ENCODE results near the gene SLC9A3. TPM values are rescaled to one million over a fixed set of nuclear protein-coding genes. Genes with fewer than 3 reads are reported as not detected.

Gene SLC9A3
- total and polyA plus RNA-seq, 2 experiments from 2014 or later = 1.2 to 1.7 TPM

- H2AFZ ChIP-seq = no peak overlapping the region
- no peak overlapping the region for H3K4me3 ChIP-seq
- in situ Hi-C loops (cut with MboI) = no loop called here
- H3K27me3 ChIP-seq (replicated peaks; ENCODE audit: insufficient read depth) = peaks cover 33% of the 10 kb centered on the region
- H3K4me2 ChIP-seq (ENCODE audit: unreplicated experiment) = no peak overlapping the region
- TF ChIP-seq EZH2phosphoT487 (IDR thresholded peaks at IDR 0.05; ENCODE audit: insufficient read depth, low read depth) (no peak), EZH2 (IDR thresholded peaks at IDR 0.05; ENCODE audit: insufficient read depth, poor library complexity, severe bottlenecking) (no peak)
- H3K27ac ChIP-seq = no peak overlapping the region
- no peaks in the 10 kb centered on the region for H4K20me1 ChIP-seq (ENCODE audit: insufficient read depth)
- H3F3A ChIP-seq (ENCODE audit: insufficient read depth) = no peaks in the 10 kb centered on the region
- H3K9me3 ChIP-seq (ENCODE audit: low read depth) = no peaks in the 10 kb centered on the region
- no peaks in the 10 kb centered on the region for H3K9me2 ChIP-seq (ENCODE audit: insufficient read depth)
- no peak for DNase-seq
- H3K4me1 ChIP-seq (ENCODE audit: insufficient read depth) = no peaks in the 10 kb centered on the region
- no peak overlapping the region for H3K9ac ChIP-seq
- WGBS, 2 experiments (ENCODE audit: low coverage in 1 of 2, low lambda C conversion rate in 2 of 2, missing lambda C conversion rate in 2 of 2) = 47 to 50% methylated on average over 34 to 36 of the region's 36 CpGs
- no peaks in the 10 kb centered on the region for H3K79me2 ChIP-seq (ENCODE audit: insufficient read depth)
- no peaks in the 10 kb centered on the region for H3K36me3 ChIP-seq (ENCODE audit: low read depth)
Observed at GRCh38 chr5:533955-534742, 9.9 kb upstream of the SLC9A3 start.

DNA sequence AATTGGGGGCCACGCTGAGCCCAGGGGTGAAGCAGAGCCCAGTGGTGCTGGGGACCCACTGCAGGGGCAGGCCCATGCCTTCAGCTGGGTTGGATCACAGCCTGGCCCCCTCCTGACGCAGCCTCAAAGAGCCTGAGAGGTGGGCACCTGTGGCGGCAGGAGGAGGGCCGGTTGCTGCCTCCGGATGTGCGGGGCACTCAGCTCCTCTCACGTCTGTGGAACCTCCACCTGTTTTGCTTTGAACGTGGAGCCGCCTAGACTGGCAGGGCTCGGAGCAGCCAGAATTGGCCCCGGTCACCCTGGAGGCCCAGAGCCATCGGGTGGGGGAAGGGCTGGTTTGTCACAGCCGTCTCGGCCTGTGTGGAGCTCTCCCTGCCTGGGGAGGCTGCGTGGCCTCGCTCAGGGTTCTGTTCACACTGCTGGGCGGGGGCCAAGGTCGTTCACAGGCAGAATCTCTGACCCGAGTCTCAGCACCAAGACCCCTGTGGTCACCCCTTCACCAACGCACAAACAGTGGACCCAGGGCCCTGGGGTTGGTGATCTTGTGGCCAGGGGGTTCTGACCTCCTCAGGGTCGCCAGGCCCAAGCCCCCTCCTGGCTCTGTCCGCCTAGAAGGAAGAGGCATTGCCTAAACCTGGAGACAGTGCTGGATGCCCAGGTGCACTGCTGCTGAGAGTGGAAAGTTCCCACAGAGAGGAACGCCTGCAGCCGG is 9.2 kb upstream of the SLC9A3 start:
- Histone ChIP-seq H3K36me3 (ENCODE audit: low read depth) (no peaks in the 10 kb centered on the region), H3K9me2 (ENCODE audit: insufficient read depth) (no peaks in the 10 kb centered on the region), H3K27ac (no peak overlapping the region), H3K4me1 (ENCODE audit: insufficient read depth) (no peaks in the 10 kb centered on the region), H4K20me1 (ENCODE audit: insufficient read depth) (no peaks in the 10 kb centered on the region), H3K9ac (no peak overlapping the region), H2AFZ (no peak overlapping the region), H3K4me3 (no peak overlapping the region), H3K4me2 (ENCODE audit: unreplicated experiment) (no peak overlapping the region), H3K9me3 (ENCODE audit: low read depth) (no peaks in the 10 kb centered on the region), H3F3A (ENCODE audit: insufficient read depth) (no peaks in the 10 kb centered on the region), H3K27me3 (replicated peaks; ENCODE audit: insufficient read depth) (peaks cover 31% of the 10 kb centered on the region), H3K79me2 (ENCODE audit: insufficient read depth) (no peaks in the 10 kb centered on the region)
- WGBS, 2 experiments (ENCODE audit: low coverage in 1 of 2, low lambda C conversion rate in 2 of 2, missing lambda C conversion rate in 2 of 2) = 53 to 60% methylated on average over 24 of the region's 24 CpGs
- no peak for TF ChIP-seq EZH2phosphoT487 (IDR thresholded peaks at IDR 0.05; ENCODE audit: insufficient read depth, low read depth)
- no peak for TF ChIP-seq EZH2 (IDR thresholded peaks at IDR 0.05; ENCODE audit: insufficient read depth, poor library complexity, severe bottlenecking)
- DNase-seq = no peak
- in situ Hi-C loops (cut with MboI) = no loop called here

DNA sequence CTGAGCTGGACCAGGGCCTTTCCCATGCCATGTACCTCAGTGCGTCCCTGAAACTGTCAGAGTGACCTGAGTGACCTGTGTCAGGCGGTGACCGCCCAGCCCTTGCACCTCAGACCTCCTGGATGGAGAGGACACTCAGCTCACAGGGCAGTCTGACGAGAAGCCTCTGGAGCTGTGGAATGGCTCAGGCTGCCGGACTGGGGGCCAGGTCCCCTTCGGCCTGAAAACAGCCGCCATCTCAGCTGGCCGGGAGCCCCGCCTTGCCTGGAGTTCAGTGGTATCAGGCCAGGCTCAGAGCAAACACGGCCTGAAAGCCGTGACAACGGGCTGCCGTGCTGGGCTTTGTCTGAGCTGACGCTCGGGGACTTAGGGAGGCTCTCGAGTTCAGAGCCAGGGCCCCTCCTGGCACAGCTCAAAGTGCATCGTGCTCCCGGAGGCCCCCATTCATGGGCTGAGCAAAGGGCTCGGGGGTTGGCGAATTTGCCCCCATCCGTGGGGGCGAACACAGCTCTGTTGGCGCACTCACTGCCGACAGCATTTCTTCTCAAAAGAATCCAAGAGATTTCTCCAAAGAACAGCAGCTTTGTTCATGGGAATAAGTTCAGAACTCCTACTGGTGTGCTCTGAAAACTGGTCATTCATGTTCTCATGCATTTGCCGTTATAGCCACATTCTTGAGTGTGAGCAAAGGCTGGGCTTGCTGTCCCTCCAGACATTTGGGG is 8.4 kb upstream of the SLC9A3 start:
- Histone ChIP-seq H3K79me2 (ENCODE audit: insufficient read depth) (no peaks in the 10 kb centered on the region), H3F3A (ENCODE audit: insufficient read depth) (no peaks in the 10 kb centered on the region), H4K20me1 (ENCODE audit: insufficient read depth) (no peaks in the 10 kb centered on the region), H3K27me3 (replicated peaks; ENCODE audit: insufficient read depth) (peaks cover 34% of the 10 kb centered on the region), H3K4me3 (no peak overlapping the region), H3K36me3 (ENCODE audit: low read depth) (no peaks in the 10 kb centered on the region), H3K4me1 (ENCODE audit: insufficient read depth) (no peaks in the 10 kb centered on the region), H3K9me2 (ENCODE audit: insufficient read depth) (no peaks in the 10 kb centered on the region), H3K9ac (no peak overlapping the region), H3K9me3 (ENCODE audit: low read depth) (no peaks in the 10 kb centered on the region), H3K27ac (no peak overlapping the region), H3K4me2 (ENCODE audit: unreplicated experiment) (no peak overlapping the region), H2AFZ (no peak overlapping the region)
- DNase-seq = no peak
- TF ChIP-seq EZH2phosphoT487 (IDR thresholded peaks at IDR 0.05; ENCODE audit: insufficient read depth, low read depth) = no peak
- TF ChIP-seq EZH2 (IDR thresholded peaks at IDR 0.05; ENCODE audit: insufficient read depth, poor library complexity, severe bottlenecking) = no peak
- WGBS, 2 experiments (ENCODE audit: low coverage in 1 of 2, low lambda C conversion rate in 2 of 2, missing lambda C conversion rate in 2 of 2) = 46 to 49% methylated on average over 25 of the region's 25 CpGs
- in situ Hi-C loops (cut with MboI) = no loop called here

DNA sequence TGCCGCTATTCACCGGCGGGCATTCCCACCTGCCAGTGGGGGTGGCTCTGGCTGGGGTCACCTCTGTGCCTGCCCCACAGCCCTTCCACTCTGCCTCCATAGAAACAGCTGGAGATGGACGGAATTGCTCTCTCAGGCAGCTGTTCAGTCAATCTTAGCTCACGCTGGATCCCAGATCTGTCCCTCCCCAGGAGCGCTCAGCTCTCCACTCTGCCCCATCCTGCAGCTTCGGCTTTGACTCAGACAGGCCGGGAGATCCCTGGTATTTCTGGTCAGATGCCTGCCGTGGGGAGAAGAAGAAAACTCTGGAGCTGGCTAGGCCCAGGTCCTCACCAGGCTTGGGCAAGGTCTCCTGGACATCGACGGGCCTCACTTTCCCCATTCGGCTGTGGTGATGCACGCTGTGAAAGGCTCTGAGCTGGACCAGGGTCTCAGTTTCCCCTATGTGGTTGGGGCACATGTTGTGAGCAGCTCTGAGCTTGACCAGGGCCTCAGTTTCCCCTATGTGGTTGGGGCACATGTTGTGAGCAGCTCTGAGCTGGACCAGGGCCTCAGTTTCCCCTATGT is 7.6 kb upstream of the SLC9A3 start:
- H3K27ac ChIP-seq = no peak overlapping the region
- no peak for DNase-seq
- no peak overlapping the region for H2AFZ ChIP-seq
- H3K9me2 ChIP-seq (ENCODE audit: insufficient read depth) = no peaks in the 10 kb centered on the region
- in situ Hi-C loops (cut with MboI) = no loop called here
- WGBS, 2 experiments (ENCODE audit: low coverage in 1 of 2, low lambda C conversion rate in 2 of 2, missing lambda C conversion rate in 2 of 2) = 59 to 64% methylated on average over 12 to 13 of the region's 13 CpGs
- no peaks in the 10 kb centered on the region for H3K79me2 ChIP-seq (ENCODE audit: insufficient read depth)
- no peak overlapping the region for H3K4me3 ChIP-seq
- H3K4me2 ChIP-seq (ENCODE audit: unreplicated experiment) = no peak overlapping the region
- no peaks in the 10 kb centered on the region for H3K9me3 ChIP-seq (ENCODE audit: low read depth)
- no peaks in the 10 kb centered on the region for H3K4me1 ChIP-seq (ENCODE audit: insufficient read depth)
- no peaks in the 10 kb centered on the region for H3K36me3 ChIP-seq (ENCODE audit: low read depth)
- H3F3A ChIP-seq (ENCODE audit: insufficient read depth) = no peaks in the 10 kb centered on the region
- no peak overlapping the region for H3K9ac ChIP-seq
- TF ChIP-seq EZH2 (IDR thresholded peaks at IDR 0.05; ENCODE audit: insufficient read depth, poor library complexity, severe bottlenecking) = no peak
- H3K27me3 ChIP-seq (replicated peaks; ENCODE audit: insufficient read depth) = peaks cover 42% of the 10 kb centered on the region
- H4K20me1 ChIP-seq (ENCODE audit: insufficient read depth) = no peaks in the 10 kb centered on the region

Data from GM23248 (cell line).